ENCODE measurements around the gene SERINC4. TPM values are rescaled to one million over a fixed set of nuclear protein-coding genes. Genes with fewer than 3 reads are reported as not detected.

Gene SERINC4
- polyA plus RNA-seq, 1 donor (not counting 4 experiments of a cell fraction or from before 2014, with no cell fraction given), result 0.05 TPM

- FAIRE-seq, result no peak
- no peaks in the 10 kb centered on the region for H3K9me3 ChIP-seq (ENCODE audit: control insufficient read depth, low read depth, low read length)
- no peak overlapping the region for H3K9ac ChIP-seq (ENCODE audit: control insufficient read depth, extremely low read depth, insufficient read depth, low read length)
- H4K20me1 ChIP-seq (ENCODE audit: control insufficient read depth, extremely low read depth, insufficient read depth, low read length), result no peaks in the 10 kb centered on the region
- dilution Hi-C loops (cut with MboI; ENCODE audit: extremely low pct_ligation_motif_present, low sequenced_read_pairs), result no loop called here
- no peaks in the 10 kb centered on the region for H3K9me1 ChIP-seq (ENCODE audit: control insufficient read depth, extremely low read depth, insufficient read depth, low read length)
- peaks cover 44% of the 10 kb centered on the region for H3K79me2 ChIP-seq (ENCODE audit: control insufficient read depth, insufficient read depth, low read length)
- DNase-seq (ENCODE audit: low read depth, low spot score), result no peak
- no peak overlapping the region for H3K27ac ChIP-seq (ENCODE audit: control insufficient read depth, insufficient read depth, low read length)
- H2AFZ ChIP-seq (ENCODE audit: control insufficient read depth, low read length), result no peak overlapping the region
- H3K4me2 ChIP-seq (ENCODE audit: control insufficient read depth, extremely low read depth, insufficient read depth, low read depth, low read length), result no peak overlapping the region
- H3K27me3 ChIP-seq (ENCODE audit: control insufficient read depth, extremely low read depth, insufficient read depth, low read length), result no peaks in the 10 kb centered on the region
- TF ChIP-seq CTCF (optimal IDR thresholded peaks at IDR 0.05 in 1 of 3, IDR thresholded peaks at IDR 0.05 in 1 of 3, conservative IDR thresholded peaks at IDR 0.05 in 1 of 3; ENCODE audit: extremely low read depth in 1 of 3, insufficient read depth in 2 of 3, low read length in 3 of 3) (no peak), EZH2 (IDR thresholded peaks at IDR 0.05; ENCODE audit: low read length) (no peak)
- peaks cover 19% of the 10 kb centered on the region for H3K4me1 ChIP-seq (ENCODE audit: control insufficient read depth, extremely low read depth, insufficient read depth, low read length)
- H3K4me3 ChIP-seq (ENCODE audit: control insufficient read depth in 2 of 3, extremely low read depth in 1 of 3, insufficient read depth in 2 of 3, low read depth in 1 of 3, low read length in 3 of 3), result no peak overlapping the region
- peaks cover 24 to 37% of the 10 kb centered on the region in 2 experiments for H3K36me3 ChIP-seq (ENCODE audit: control insufficient read depth in 2 of 2, extremely low read depth in 1 of 2, insufficient read depth in 2 of 2, low read length in 2 of 2)
These were observed 3.5 kb downstream of the SERINC4 start for GRCh38 chr15:43796566-43796965.

GRCh38 chr15:43795997-43796396 lies 4.0 kb downstream of the SERINC4 start:
- Histone ChIP-seq H3K4me3 (ENCODE audit: control insufficient read depth in 2 of 3, extremely low read depth in 1 of 3, insufficient read depth in 2 of 3, low read depth in 1 of 3, low read length in 3 of 3) (no peak overlapping the region), H3K9ac (ENCODE audit: control insufficient read depth, extremely low read depth, insufficient read depth, low read length) (no peak overlapping the region), H3K27ac (ENCODE audit: control insufficient read depth, insufficient read depth, low read length) (no peak overlapping the region), H3K4me1 (ENCODE audit: control insufficient read depth, extremely low read depth, insufficient read depth, low read length) (peaks cover 17% of the 10 kb centered on the region), H3K4me2 (ENCODE audit: control insufficient read depth, extremely low read depth, insufficient read depth, low read depth, low read length) (no peak overlapping the region), H4K20me1 (ENCODE audit: control insufficient read depth, extremely low read depth, insufficient read depth, low read length) (no peaks in the 10 kb centered on the region), H2AFZ (ENCODE audit: control insufficient read depth, low read length) (no peak overlapping the region), H3K36me3 (ENCODE audit: control insufficient read depth in 2 of 2, extremely low read depth in 1 of 2, insufficient read depth in 2 of 2, low read length in 2 of 2) (peaks cover 24 to 37% of the 10 kb centered on the region in 2 experiments), H3K9me3 (ENCODE audit: control insufficient read depth, low read depth, low read length) (no peaks in the 10 kb centered on the region), H3K27me3 (ENCODE audit: control insufficient read depth, extremely low read depth, insufficient read depth, low read length) (no peaks in the 10 kb centered on the region), H3K79me2 (ENCODE audit: control insufficient read depth, insufficient read depth, low read length) (peaks cover 39% of the 10 kb centered on the region), H3K9me1 (ENCODE audit: control insufficient read depth, extremely low read depth, insufficient read depth, low read length) (no peaks in the 10 kb centered on the region)
- TF ChIP-seq EZH2 (IDR thresholded peaks at IDR 0.05; ENCODE audit: low read length) (no peak), CTCF (optimal IDR thresholded peaks at IDR 0.05 in 1 of 3, IDR thresholded peaks at IDR 0.05 in 1 of 3, conservative IDR thresholded peaks at IDR 0.05 in 1 of 3; ENCODE audit: extremely low read depth in 1 of 3, insufficient read depth in 2 of 3, low read length in 3 of 3) (no peak)
- FAIRE-seq (no peak), DNase-seq (ENCODE audit: low read depth, low spot score) (no peak)
- dilution Hi-C loops (cut with MboI; ENCODE audit: extremely low pct_ligation_motif_present, low sequenced_read_pairs), result no loop called here

Data from keratinocyte (primary cell).